Tibial nerve (tissue), 4 donors: ENCODE data around the gene NCAM2.

Source experiments
- EP300 ChIP-seq, 2 donors: sonication (generic); formaldehyde crosslinking; IDR thresholded peaks; one replicate each; pipeline ENCODE4 v1.6.1; 2017; ENCODE audit warnings: antibody characterized with exemption in 2 of 2, mild to moderate bottlenecking in 1 of 2
- POLR2A ChIP-seq, 2 donors: fragments of 450-650 bp; IDR thresholded peaks; one replicate each; pipeline ENCODE4 v1.6.1; 2017; ENCODE audit warnings: antibody characterized with exemption in 2 of 2, mild to moderate bottlenecking in 2 of 2, moderate library complexity in 2 of 2
- TF ChIP-seq, protein P1 (sequence below), 5 experiments: fragments of 200-600 bp in 3 of 5; fragments of 450-650 bp in 2 of 5; sonication (generic) in 3 of 5; IDR thresholded peaks; one replicate each; pipeline ENCODE4 v1.5.1; 2016 to 2019; ENCODE audit warnings: antibody characterized with exemption in 5 of 5, mild to moderate bottlenecking in 3 of 5, moderate library complexity in 2 of 5

DNA sequence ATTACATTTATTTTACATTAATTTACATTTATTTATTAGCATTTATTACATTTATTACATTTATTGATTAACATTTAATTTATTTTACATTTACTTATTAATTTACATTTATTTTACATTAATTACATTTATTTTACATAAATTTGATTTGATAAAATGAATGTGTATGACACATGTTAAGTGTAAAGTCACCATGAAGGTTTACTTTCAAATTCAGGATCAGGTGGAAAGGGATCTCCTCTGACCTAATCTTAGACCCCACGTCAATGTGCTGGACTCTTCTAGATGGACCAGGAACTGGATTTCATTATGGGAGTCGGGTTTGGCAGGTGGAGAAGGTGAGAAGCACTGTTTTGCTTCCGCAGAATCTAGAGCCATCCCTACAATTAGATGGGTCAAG is 76.1 kb downstream of the NCAM2 start:
- TF ChIP-seq, protein P1, sequence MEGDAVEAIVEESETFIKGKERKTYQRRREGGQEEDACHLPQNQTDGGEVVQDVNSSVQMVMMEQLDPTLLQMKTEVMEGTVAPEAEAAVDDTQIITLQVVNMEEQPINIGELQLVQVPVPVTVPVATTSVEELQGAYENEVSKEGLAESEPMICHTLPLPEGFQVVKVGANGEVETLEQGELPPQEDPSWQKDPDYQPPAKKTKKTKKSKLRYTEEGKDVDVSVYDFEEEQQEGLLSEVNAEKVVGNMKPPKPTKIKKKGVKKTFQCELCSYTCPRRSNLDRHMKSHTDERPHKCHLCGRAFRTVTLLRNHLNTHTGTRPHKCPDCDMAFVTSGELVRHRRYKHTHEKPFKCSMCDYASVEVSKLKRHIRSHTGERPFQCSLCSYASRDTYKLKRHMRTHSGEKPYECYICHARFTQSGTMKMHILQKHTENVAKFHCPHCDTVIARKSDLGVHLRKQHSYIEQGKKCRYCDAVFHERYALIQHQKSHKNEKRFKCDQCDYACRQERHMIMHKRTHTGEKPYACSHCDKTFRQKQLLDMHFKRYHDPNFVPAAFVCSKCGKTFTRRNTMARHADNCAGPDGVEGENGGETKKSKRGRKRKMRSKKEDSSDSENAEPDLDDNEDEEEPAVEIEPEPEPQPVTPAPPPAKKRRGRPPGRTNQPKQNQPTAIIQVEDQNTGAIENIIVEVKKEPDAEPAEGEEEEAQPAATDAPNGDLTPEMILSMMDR (IDR thresholded peaks at IDR 0.05), result no peak
- no peak for TF ChIP-seq POLR2A (IDR thresholded peaks at IDR 0.05)
- no peak for TF ChIP-seq EP300 (IDR thresholded peaks at IDR 0.05)
